Stimulated activated CD8-positive, alpha-beta memory T cell treated with anti-CD3 and anti-CD28 coated beads, Interleukin-4, amount 100 ng/mL, for 24 hours (primary cell): Measurements from ENCODE around the gene CHKB.
A peak's percentile ranks its signal among the peaks of the same experiment; 100 is the strongest.

ENCODE experiments used
- DNase-seq: peaks from one replicate; pipeline ENCODE4 v3.0.0-alpha.2; 2020; ENCODE audit warnings: low read depth

The CHKB gene

GRCh38 chr22:50573491-50574382 lies 8.9 kb downstream of the CHKB start:
- no peak for DNase-seq

GRCh38 chr22:50572965-50573364 lies 9.7 kb downstream of the CHKB start:
- DNase-seq, result no peak

- DNase-seq, result no peak
Measured at GRCh38 chr22:50571264-50572175, 11.1 kb downstream of the CHKB start.

GRCh38 chr22:50570861-50571260 lies 11.8 kb downstream of the CHKB start:
- DNase-seq, result no peak

- DNase-seq, result no peak
Measured at GRCh38 chr22:50569896-50570535, 12.6 kb downstream of the CHKB start.

GRCh38 chr22:50569041-50569459 lies 13.6 kb downstream of the CHKB start:
- no peak for DNase-seq

GRCh38 chr22:50568626-50569025 lies 14.0 kb downstream of the CHKB start:
- no peak for DNase-seq

GRCh38 chr22:50567721-50568252 lies 14.9 kb downstream of the CHKB start:
- DNase-seq, result no peak

GRCh38 chr22:50564289-50564688 lies 18.4 kb downstream of the CHKB start:
- DNase-seq, result no peak

- no peak for DNase-seq
Measured at GRCh38 chr22:50563413-50564160, 19.1 kb downstream of the CHKB start.

- DNase-seq, result peak; percentile 95
Measured at GRCh38 chr22:50562523-50563412, 19.9 kb downstream of the CHKB start, which contains the start of gene SYCE3. SYCE3 (minus strand) TSS chr22:50562919; CDS start chr22:50556405, 6,514 bp downstream.

- DNase-seq, result no peak
Measured at GRCh38 chr22:50561401-50562358, 21.0 kb downstream of the CHKB start.

GRCh38 chr22:50560034-50560433 lies 22.6 kb downstream of the CHKB start:
- no peak for DNase-seq

GRCh38 chr22:50556703-50557102 lies 25.9 kb downstream of the CHKB start:
- DNase-seq, result no peak

- no peak for DNase-seq
Measured at GRCh38 chr22:50553310-50553709, 29.3 kb downstream of the CHKB start.

GRCh38 chr22:50551160-50551752 lies 31.4 kb downstream of the CHKB start:
- DNase-seq, result no peak

GRCh38 chr22:50550395-50550794 lies 32.3 kb downstream of the CHKB start:
- DNase-seq, result no peak

GRCh38 chr22:50548921-50549790 lies 33.5 kb downstream of the CHKB start:
- no peak for DNase-seq
